IMR-90 (cell line): ENCODE data around the gene GTF2F2.

Experiments used
- BHLHE40 ChIP-seq: fragments of 150-350 bp; IDR thresholded peaks from 2 replicates; pipeline ENCODE4 v1.6.1; 2016; ENCODE audit warnings: mild to moderate bottlenecking, low read depth, low read length
- CEBPB ChIP-seq: IDR thresholded peaks from 2 replicates; pipeline ENCODE4 v1.6.1; 2012; ENCODE audit warnings: low read depth, low read length, improper control_type of control experiment
- CHD1 ChIP-seq: IDR thresholded peaks from 2 replicates; pipeline ENCODE4 v1.6.1; 2012; ENCODE audit warnings: low read depth, low read length, improper control_type of control experiment
- FOS ChIP-seq: fragments of 150-350 bp; IDR thresholded peaks from 2 replicates; pipeline ENCODE4 v1.6.1; 2016; ENCODE audit warnings: low read depth, low read length
- MXI1 ChIP-seq: IDR thresholded peaks from 2 replicates; pipeline ENCODE4 v1.6.1; 2012; ENCODE audit warnings: low read depth, mild to moderate bottlenecking, low read length, moderate library complexity, borderline replicate concordance
- NFE2L2 ChIP-seq: fragments of 150-350 bp; IDR thresholded peaks from 2 replicates; pipeline ENCODE4 v1.6.1; 2016; ENCODE audit warnings: low read depth, mild to moderate bottlenecking, low read length
- POLR2A ChIP-seq: IDR thresholded peaks from 2 replicates; pipeline ENCODE4 v1.6.1; 2012; ENCODE audit warnings: mild to moderate bottlenecking, low read depth, low read length
- RAD21 ChIP-seq: IDR thresholded peaks from 2 replicates; pipeline ENCODE4 v1.6.1; 2012; ENCODE audit warnings: low read length, improper control_type of control experiment
- RCOR1 ChIP-seq: IDR thresholded peaks from 2 replicates; pipeline ENCODE4 v1.6.1; 2012; ENCODE audit warnings: mild to moderate bottlenecking, low read length, improper control_type of control experiment; ENCODE audit not compliant: insufficient replicate concordance
- RFX5 ChIP-seq: IDR thresholded peaks from 2 replicates; pipeline ENCODE4 v1.8.0; 2012; ENCODE audit warnings: low read depth, mild to moderate bottlenecking, low read length, moderate library complexity
- SMC3 ChIP-seq: fragments of 150-350 bp; IDR thresholded peaks from 2 replicates; pipeline ENCODE4 v1.6.1; 2016; ENCODE audit warnings: low read depth, mild to moderate bottlenecking, antibody characterized with exemption, low read length, moderate library complexity
- TF ChIP-seq, protein P1 (sequence below): conservative IDR thresholded peaks from 2 replicates; pipeline ENCODE4 v1.5.1; 2012; ENCODE audit warnings: mild to moderate bottlenecking, low read depth, low read length, improper control_type of control experiment
- TF ChIP-seq, protein P2 (sequence below): fragments of 150-350 bp; IDR thresholded peaks from 2 replicates; pipeline ENCODE4 v1.6.1; 2016; ENCODE audit warnings: low read depth, mild to moderate bottlenecking, low read length, moderate library complexity, borderline replicate concordance
- TF ChIP-seq, protein P3 (sequence below): fragments of 150-350 bp; IDR thresholded peaks from 2 replicates; pipeline ENCODE4 v1.6.1; 2017; ENCODE audit warnings: mild to moderate bottlenecking, antibody characterized with exemption, low read length, low read depth

DNA sequence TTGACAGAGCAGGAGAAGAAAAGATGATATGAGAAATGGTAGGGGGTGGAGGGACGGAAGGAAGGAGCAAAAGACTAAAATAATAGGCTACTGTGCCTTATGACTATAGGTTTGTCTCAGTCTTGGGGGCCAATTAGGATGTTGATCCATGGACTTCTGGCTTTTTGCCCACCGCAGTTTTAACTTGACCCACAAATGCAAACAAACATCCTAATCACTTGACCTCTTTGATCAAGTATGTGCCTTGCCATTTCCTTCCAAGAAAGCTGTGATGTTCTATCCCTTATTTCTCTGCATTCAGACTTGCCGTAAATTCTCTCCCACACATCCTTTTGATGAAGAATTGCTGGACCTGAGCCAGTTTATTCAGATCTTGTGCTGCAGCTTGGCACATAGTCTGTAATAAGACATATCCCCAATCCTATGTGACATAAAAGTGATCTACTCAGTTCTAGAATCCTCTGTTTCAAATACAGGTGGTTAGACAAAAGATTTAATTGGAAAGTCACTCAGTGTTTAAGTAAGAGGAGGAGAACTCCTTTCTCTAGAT, 157.9 kb downstream of the GTF2F2 start:
- TF ChIP-seq SMC3, result no peak
- TF ChIP-seq, protein P1, sequence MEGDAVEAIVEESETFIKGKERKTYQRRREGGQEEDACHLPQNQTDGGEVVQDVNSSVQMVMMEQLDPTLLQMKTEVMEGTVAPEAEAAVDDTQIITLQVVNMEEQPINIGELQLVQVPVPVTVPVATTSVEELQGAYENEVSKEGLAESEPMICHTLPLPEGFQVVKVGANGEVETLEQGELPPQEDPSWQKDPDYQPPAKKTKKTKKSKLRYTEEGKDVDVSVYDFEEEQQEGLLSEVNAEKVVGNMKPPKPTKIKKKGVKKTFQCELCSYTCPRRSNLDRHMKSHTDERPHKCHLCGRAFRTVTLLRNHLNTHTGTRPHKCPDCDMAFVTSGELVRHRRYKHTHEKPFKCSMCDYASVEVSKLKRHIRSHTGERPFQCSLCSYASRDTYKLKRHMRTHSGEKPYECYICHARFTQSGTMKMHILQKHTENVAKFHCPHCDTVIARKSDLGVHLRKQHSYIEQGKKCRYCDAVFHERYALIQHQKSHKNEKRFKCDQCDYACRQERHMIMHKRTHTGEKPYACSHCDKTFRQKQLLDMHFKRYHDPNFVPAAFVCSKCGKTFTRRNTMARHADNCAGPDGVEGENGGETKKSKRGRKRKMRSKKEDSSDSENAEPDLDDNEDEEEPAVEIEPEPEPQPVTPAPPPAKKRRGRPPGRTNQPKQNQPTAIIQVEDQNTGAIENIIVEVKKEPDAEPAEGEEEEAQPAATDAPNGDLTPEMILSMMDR, result no peak
- TF ChIP-seq FOS, result no peak
- TF ChIP-seq POLR2A, result no peak
- no peak for TF ChIP-seq CHD1
- TF ChIP-seq RCOR1, result no peak
- no peak for TF ChIP-seq RAD21
- TF ChIP-seq, protein P2, sequence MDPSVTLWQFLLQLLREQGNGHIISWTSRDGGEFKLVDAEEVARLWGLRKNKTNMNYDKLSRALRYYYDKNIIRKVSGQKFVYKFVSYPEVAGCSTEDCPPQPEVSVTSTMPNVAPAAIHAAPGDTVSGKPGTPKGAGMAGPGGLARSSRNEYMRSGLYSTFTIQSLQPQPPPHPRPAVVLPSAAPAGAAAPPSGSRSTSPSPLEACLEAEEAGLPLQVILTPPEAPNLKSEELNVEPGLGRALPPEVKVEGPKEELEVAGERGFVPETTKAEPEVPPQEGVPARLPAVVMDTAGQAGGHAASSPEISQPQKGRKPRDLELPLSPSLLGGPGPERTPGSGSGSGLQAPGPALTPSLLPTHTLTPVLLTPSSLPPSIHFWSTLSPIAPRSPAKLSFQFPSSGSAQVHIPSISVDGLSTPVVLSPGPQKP, result no peak
- no peak for TF ChIP-seq CEBPB
- TF ChIP-seq NFE2L2, result no peak
- no peak for TF ChIP-seq MXI1
- no peak for TF ChIP-seq RFX5
- TF ChIP-seq, protein P3, sequence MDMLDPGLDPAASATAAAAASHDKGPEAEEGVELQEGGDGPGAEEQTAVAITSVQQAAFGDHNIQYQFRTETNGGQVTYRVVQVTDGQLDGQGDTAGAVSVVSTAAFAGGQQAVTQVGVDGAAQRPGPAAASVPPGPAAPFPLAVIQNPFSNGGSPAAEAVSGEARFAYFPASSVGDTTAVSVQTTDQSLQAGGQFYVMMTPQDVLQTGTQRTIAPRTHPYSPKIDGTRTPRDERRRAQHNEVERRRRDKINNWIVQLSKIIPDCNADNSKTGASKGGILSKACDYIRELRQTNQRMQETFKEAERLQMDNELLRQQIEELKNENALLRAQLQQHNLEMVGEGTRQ, result no peak
- no peak for TF ChIP-seq BHLHE40
